Colonic mucosa (tissue), 4 donors: ENCODE measurements around the gene SMURF2. TPM values are rescaled to one million over a fixed set of nuclear protein-coding genes. Genes with fewer than 3 reads are reported as not detected.
"Not testable (repeated sequence)": the region's sequence is repeated elsewhere in the genome, so short reads cannot be mapped to it uniquely, and the experiment has no call there.

Source experiments
- DNase-seq: peaks from one replicate; pipeline ENCODE4 v3.0.0-alpha.2; 2020
- H3K27ac ChIP-seq: fragments of 200-600 bp; one replicate; pipeline ENCODE4 v1.8.0; 2021
- H3K27me3 ChIP-seq: fragments of 200-600 bp; one replicate; pipeline ENCODE4 v1.8.0; 2021
- H3K36me3 ChIP-seq: fragments of 200-600 bp; one replicate; pipeline ENCODE4 v1.8.0; 2021
- H3K4me1 ChIP-seq: fragments of 200-600 bp; one replicate; pipeline ENCODE4 v1.8.0; 2021; ENCODE audit warnings: mild to moderate bottlenecking
- H3K4me3 ChIP-seq: fragments of 200-600 bp; one replicate; pipeline ENCODE4 v1.8.0; 2021
- H3K9ac ChIP-seq, 2 donors: one replicate each; pipeline ENCODE4 v1.7.0; 2013; ENCODE audit warnings: control low read depth in 2 of 2, low read depth in 2 of 2, low read length in 2 of 2
- H3K9me3 ChIP-seq: fragments of 200-600 bp; one replicate; pipeline ENCODE4 v1.8.0; 2021
- CTCF ChIP-seq: fragments of 200-600 bp; IDR thresholded peaks from one replicate; pipeline ENCODE4 v1.8.0; 2022; ENCODE audit warnings: antibody characterized with exemption, mild to moderate bottlenecking
- intact Hi-C: fragments of 100-400 bp; cut with DNase I; formaldehyde crosslinking; loops from one replicate; pipeline ENCODE4 v1.14.1; 2022
- total RNA-seq, 2 donors: library from RNA; stranded (reverse); fragmentation: NEBNext Ultra II Directional in 1 of 2; extraction: Animal tissue kit (Norgen Biotek cat#: 25700) in 1 of 2; gene quantifications; one replicate each; pipeline ENCODE4 v1.2.1, GENCODE V29; 2021
- donor health status: healthy.
- donor health status: DM: no; HTN: no; CAD: no.
- donor health status: DM: no; HTN: no; CAD: no.

SMURF2 gene
- total RNA-seq, 2 donors from 2014 or later = 10.6 to 18.6 TPM

GRCh38 chr17:64607862-64608565 lies 54.1 kb downstream of the SMURF2 start:
- Histone ChIP-seq H3K9me3 (no peaks in the 10 kb centered on the region), H3K27me3 (no peaks in the 10 kb centered on the region), H3K4me1 (no peaks in the 10 kb centered on the region), H3K9ac (no peak overlapping the region), H3K4me3 (no peak overlapping the region), H3K36me3 (no peaks in the 10 kb centered on the region), H3K27ac (no peak overlapping the region)
- no peak for TF ChIP-seq CTCF
- intact Hi-C loops = no loop called here
- DNase-seq = no peak

- DNase-seq, H3K36me3 ChIP-seq, H3K9me3 ChIP-seq, H3K4me1 ChIP-seq, H3K9ac ChIP-seq, H3K27ac ChIP-seq, H3K27me3 ChIP-seq, H3K4me3 ChIP-seq, intact Hi-C loops: not testable (repeated sequence)
Observed at GRCh38 chr17:64604532-64604931, 57.6 kb downstream of the SMURF2 start.

GRCh38 chr17:64603987-64604386 lies 58.1 kb downstream of the SMURF2 start:
- intact Hi-C loops = no loop called here
- DNase-seq = no peak
- H3K9me3 ChIP-seq = no peaks in the 10 kb centered on the region
- H3K4me1 ChIP-seq = no peaks in the 10 kb centered on the region
- H3K27me3 ChIP-seq = no peaks in the 10 kb centered on the region
- no peak overlapping the region for H3K9ac ChIP-seq
- H3K4me3 ChIP-seq = no peak overlapping the region
- no peaks in the 10 kb centered on the region for H3K36me3 ChIP-seq
- TF ChIP-seq CTCF = no peak
- no peak overlapping the region for H3K27ac ChIP-seq

- Histone ChIP-seq H3K27ac (no peak overlapping the region), H3K36me3 (no peaks in the 10 kb centered on the region), H3K4me3 (no peak overlapping the region), H3K4me1 (no peaks in the 10 kb centered on the region), H3K9ac (no peak overlapping the region), H3K9me3 (no peaks in the 10 kb centered on the region), H3K27me3 (no peaks in the 10 kb centered on the region)
- TF ChIP-seq CTCF = no peak
- intact Hi-C loops = loop anchor here (10.0 kb wide), 1 partner anchor 45 kb away; no protein-coding TSS in a partner anchor
- no peak for DNase-seq
Observed at GRCh38 chr17:64599827-64600226, 62.3 kb downstream of the SMURF2 start.

- no peaks in the 10 kb centered on the region for H3K9me3 ChIP-seq
- TF ChIP-seq CTCF = no peak
- DNase-seq = no peak
- no peak overlapping the region for H3K9ac ChIP-seq
- H3K36me3 ChIP-seq = no peaks in the 10 kb centered on the region
- H3K27me3 ChIP-seq = no peaks in the 10 kb centered on the region
- intact Hi-C loops = loop anchor here (10.0 kb wide), 1 partner anchor 46 kb away; no protein-coding TSS in a partner anchor
- no peak overlapping the region for H3K27ac ChIP-seq
- no peaks in the 10 kb centered on the region for H3K4me1 ChIP-seq
- H3K4me3 ChIP-seq = no peak overlapping the region
Observed at GRCh38 chr17:64599187-64599676, 62.9 kb downstream of the SMURF2 start.

GRCh38 chr17:64598672-64599071 lies 63.4 kb downstream of the SMURF2 start:
- no peak for TF ChIP-seq CTCF

More at GRCh38 chr17:64598672-64599071, 63.4 kb downstream of the SMURF2 start:
- Histone ChIP-seq H3K9ac (no peak overlapping the region), H3K4me3 (no peak overlapping the region), H3K36me3 (no peaks in the 10 kb centered on the region), H3K4me1 (no peaks in the 10 kb centered on the region), H3K27me3 (no peaks in the 10 kb centered on the region), H3K9me3 (no peaks in the 10 kb centered on the region), H3K27ac (no peak overlapping the region)
- no peak for DNase-seq
- intact Hi-C loops = loop anchor here (10.0 kb wide), 1 partner anchor 46 kb away; no protein-coding TSS in a partner anchor
